Urothelium cell line (cell line): ENCODE measurements around the gene IFT80.
"Not testable (repeated sequence)": the region's sequence is repeated elsewhere in the genome, so short reads cannot be mapped to it uniquely, and the experiment has no call there.

Source experiments
- DNase-seq: peaks from one replicate; pipeline ENCODE4 v3.0.0; 2011; ENCODE audit warnings: low spot score, mixed read lengths
- FAIRE-seq: peaks from 2 replicates; lab custom pipeline; 2011; peaks lifted over from hg19 to GRCh38; lab: Jason Lieb, UNC

Gene IFT80

GRCh38 chr3:160369784-160370183 is 29.2 kb downstream of the IFT80 start:
- DNase-seq = no peak
- FAIRE-seq = no peak

- FAIRE-seq = no peak
- DNase-seq = no peak
Measured at GRCh38 chr3:160368804-160369203, 30.2 kb downstream of the IFT80 start.

- DNase-seq (no peak), FAIRE-seq (no peak)
Measured at GRCh38 chr3:160365869-160366522, 33.0 kb downstream of the IFT80 start.

- FAIRE-seq, DNase-seq: not testable (repeated sequence)
Measured at GRCh38 chr3:160362896-160363295, 36.1 kb downstream of the IFT80 start.

GRCh38 chr3:160355826-160356225 is 43.2 kb downstream of the IFT80 start:
- DNase-seq (no peak), FAIRE-seq (no peak)

GRCh38 chr3:160346511-160346910 is 52.5 kb downstream of the IFT80 start:
- DNase-seq (no peak), FAIRE-seq (no peak)

GRCh38 chr3:160343132-160343531 is 55.9 kb downstream of the IFT80 start:
- DNase-seq = no peak
- FAIRE-seq = no peak

- no peak for FAIRE-seq
- no peak for DNase-seq
Measured at GRCh38 chr3:160340351-160340750, 58.7 kb downstream of the IFT80 start.

GRCh38 chr3:160331127-160331937 is 67.7 kb downstream of the IFT80 start:
- no peak for FAIRE-seq

GRCh38 chr3:160330690-160331089 is 68.3 kb downstream of the IFT80 start:
- no peak for FAIRE-seq

More at GRCh38 chr3:160331127-160331937, 67.7 kb downstream of the IFT80 start:
- no peak for DNase-seq

GRCh38 chr3:160330109-160330508 is 68.9 kb downstream of the IFT80 start:
- FAIRE-seq (no peak), DNase-seq (no peak)

More at GRCh38 chr3:160330690-160331089, 68.3 kb downstream of the IFT80 start:
- no peak for DNase-seq

- DNase-seq, FAIRE-seq: not testable (repeated sequence)
Measured at GRCh38 chr3:160326286-160326685, 72.7 kb downstream of the IFT80 start.

- not testable (repeated sequence) for DNase-seq, FAIRE-seq
Measured at GRCh38 chr3:160321821-160322220, 77.2 kb downstream of the IFT80 start.

GRCh38 chr3:160319322-160319721 is 79.7 kb downstream of the IFT80 start:
- DNase-seq = no peak
- FAIRE-seq = no peak

- no peak for DNase-seq
- no peak for FAIRE-seq
Measured at GRCh38 chr3:160314995-160315394, 84.0 kb downstream of the IFT80 start.

GRCh38 chr3:160312014-160312624 is 86.9 kb downstream of the IFT80 start:
- no peak for DNase-seq
- FAIRE-seq = no peak

- FAIRE-seq (no peak), DNase-seq (no peak)
Measured at GRCh38 chr3:160302806-160303205, 96.2 kb downstream of the IFT80 start.

GRCh38 chr3:160296591-160296990 is 102.4 kb downstream of the IFT80 start:
- DNase-seq = no peak
- FAIRE-seq = no peak

- FAIRE-seq = no peak
Measured at GRCh38 chr3:160291909-160292299, 107.1 kb downstream of the IFT80 start.

GRCh38 chr3:160291290-160291908 is 107.6 kb downstream of the IFT80 start:
- FAIRE-seq (no peak), DNase-seq (no peak)

More at GRCh38 chr3:160291909-160292299, 107.1 kb downstream of the IFT80 start:
- DNase-seq = no peak

- FAIRE-seq = no peak
Measured at GRCh38 chr3:160287666-160288065, 111.4 kb downstream of the IFT80 start.

More at GRCh38 chr3:160287666-160288065, 111.4 kb downstream of the IFT80 start:
- DNase-seq = no peak
